GM19035 (cell line): Measurements from ENCODE around the gene OR51B2.

Source experiments
- ATAC-seq: cut with Tn5 transposase; IDR thresholded peaks from one replicate; pipeline ENCODE4 v1.9.1; 2021; ENCODE audit not compliant: unreplicated experiment

Gene OR51B2

DNA sequence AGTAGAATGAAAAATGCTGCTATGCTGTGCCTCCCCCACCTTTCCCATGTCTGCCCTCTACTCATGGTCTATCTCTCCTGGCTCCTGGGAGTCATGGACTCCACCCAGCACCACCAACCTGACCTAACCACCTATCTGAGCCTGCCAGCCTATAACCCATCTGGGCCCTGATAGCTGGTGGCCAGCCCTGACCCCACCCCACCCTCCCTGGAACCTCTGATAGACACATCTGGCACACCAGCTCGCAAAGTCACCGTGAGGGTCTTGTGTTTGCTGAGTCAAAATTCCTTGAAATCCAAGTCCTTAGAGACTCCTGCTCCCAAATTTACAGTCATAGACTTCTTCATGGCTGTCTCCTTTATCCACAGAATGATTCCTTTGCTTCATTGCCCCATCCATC, 39.5 kb downstream of the OR51B2 start:
- ATAC-seq, result no peak

- no peak for ATAC-seq
Observed at GRCh38 chr11:5283882-5284281, 40.2 kb downstream of the OR51B2 start.

GRCh38 chr11:5283086-5283485, 41.0 kb downstream of the OR51B2 start:
- ATAC-seq, result no peak

- ATAC-seq, result no peak
Observed at GRCh38 chr11:5282628-5283027, 41.5 kb downstream of the OR51B2 start.

GRCh38 chr11:5281596-5281995, 42.5 kb downstream of the OR51B2 start:
- no peak for ATAC-seq

GRCh38 chr11:5280582-5281102, 43.5 kb downstream of the OR51B2 start:
- ATAC-seq, result peak; percentile 90

GRCh38 chr11:5279471-5280090, 44.5 kb downstream of the OR51B2 start:
- ATAC-seq, result no peak

- ATAC-seq, result peak; percentile 61
Observed at GRCh38 chr11:5277807-5278382, 46.2 kb downstream of the OR51B2 start.

- ATAC-seq, result no peak
Observed at GRCh38 chr11:5276697-5277096, 47.4 kb downstream of the OR51B2 start.

GRCh38 chr11:5275369-5276110, 48.6 kb downstream of the OR51B2 start:
- no peak for ATAC-seq

- no peak for ATAC-seq
Observed at GRCh38 chr11:5274395-5274794, 49.7 kb downstream of the OR51B2 start.
